OCI-LY7 (cell line): ENCODE data around the gene ABCA8.

Experiments used
- CTCF ChIP-seq: fragments of 200-600 bp; sonication (generic); conservative IDR thresholded peaks from 2 replicates; pipeline ENCODE4 v1.5.1; 2014; ENCODE audit warnings: mild to moderate bottlenecking, antibody characterized with exemption, low read length, moderate library complexity, mixed read lengths
- EZH2phosphoT487 ChIP-seq: fragments of 200-600 bp; sonication (generic); IDR thresholded peaks from 2 replicates; pipeline ENCODE4 v1.6.1; 2018; ENCODE audit warnings: low read depth, borderline replicate concordance, mild to moderate bottlenecking, mixed run types, antibody characterized with exemption, low read length, moderate library complexity, mixed read lengths

GRCh38 chr17:68910789-68911431, 44.3 kb downstream of the ABCA8 start:
- TF ChIP-seq CTCF (no peak), EZH2phosphoT487 (no peak)
